Upper lobe of left lung (tissue), 6 donors: Measurements from ENCODE around the gene KCNIP3. TPM values are rescaled to one million over a fixed set of nuclear protein-coding genes. Genes with fewer than 3 reads are reported as not detected.

Source experiments
- ATAC-seq, 2 donors: fragments of 200-7000 bp; cut with Tn5 transposase; one replicate each; pipeline ENCODE4 v1.9.1; 2022; ENCODE audit warnings: mild to moderate bottlenecking in 2 of 2, moderate library complexity in 2 of 2; ENCODE audit not compliant: low FRiP score in 2 of 2
- DNase-seq, 2 donors: peaks; one replicate each; pipeline ENCODE4 v3.0.0-alpha.2; 2019 to 2020
- H3K27ac ChIP-seq, 4 donors: fragments of 200-600 bp; sonication (generic); one replicate each; pipeline ENCODE4 v1.5.1; 2016 to 2019
- H3K27me3 ChIP-seq, 4 donors: fragments of 200-600 bp; sonication (generic); one replicate each; pipeline ENCODE4 v1.5.1; 2017 to 2019
- H3K36me3 ChIP-seq, 4 donors: fragments of 200-600 bp; sonication (generic); one replicate each; pipeline ENCODE4 v1.5.1; 2016 to 2019
- H3K4me1 ChIP-seq, 4 donors: fragments of 200-600 bp; sonication (generic); one replicate each; pipeline ENCODE4 v1.5.1; 2018 to 2019
- H3K4me3 ChIP-seq, 4 donors: fragments of 200-600 bp; sonication (generic); one replicate each; pipeline ENCODE4 v1.5.1; 2017 to 2019; ENCODE audit warnings: mild to moderate bottlenecking in 2 of 4, moderate library complexity in 1 of 4
- H3K9me3 ChIP-seq, 4 donors: fragments of 200-600 bp; sonication (generic); one replicate each; pipeline ENCODE4 v1.5.1; 2018 to 2019
- CTCF ChIP-seq, 6 experiments: fragments of 450-650 bp in 4 of 6; fragments of 200-600 bp in 2 of 6; sonication (generic) in 2 of 6; IDR thresholded peaks; one replicate each; pipeline ENCODE4 v1.5.1; 2016 to 2019; ENCODE audit warnings: antibody characterized with exemption in 6 of 6
- EP300 ChIP-seq, 4 donors: sonication (generic); formaldehyde crosslinking; IDR thresholded peaks; one replicate each; pipeline ENCODE4 v1.5.1; 2017; ENCODE audit warnings: antibody characterized with exemption in 4 of 4, control low read depth in 2 of 4
- POLR2A ChIP-seq, 4 donors: fragments of 450-650 bp; IDR thresholded peaks; one replicate each; pipeline ENCODE4 v1.5.1; 2016 to 2017; ENCODE audit warnings: antibody characterized with exemption in 4 of 4, mild to moderate bottlenecking in 2 of 4
- POLR2AphosphoS5 ChIP-seq, 2 donors: sonication (generic); formaldehyde crosslinking; IDR thresholded peaks; one replicate each; pipeline ENCODE4 v1.5.1; 2017; ENCODE audit warnings: antibody characterized with exemption in 2 of 2
- WGBS, 2 donors: methylation state at CpG; one replicate each; pipeline ENCODE4 v1.1.5; 2017 to 2018; 5-methylcytosine and 5-hydroxymethylcytosine counted together
- total RNA-seq, 6 donors: library from RNA; depleted of rRNA in 4 of 6; stranded (reverse); fragments of >200 nt in 4 of 6; gene quantifications; one replicate each; pipeline versions ENCODE4 v1.1.0 to v1.2.1, GENCODE V29; 2016 to 2021
- donor health status: DM: no; HTN: no; CAD: no; lungs with moderate emphysema.
- donor health status: DM: no; HTN: yes; CAD: no; lungs with severe emphysema.

The KCNIP3 gene
- 1 to 10 TPM; 1.0 to 5.9 (median 2.5) TPM for total RNA-seq

- TF ChIP-seq CTCF (IDR thresholded peaks at IDR 0.05) = no peak
- TF ChIP-seq EP300 (IDR thresholded peaks at IDR 0.05) = no peak
- TF ChIP-seq POLR2AphosphoS5 (IDR thresholded peaks at IDR 0.05) = no peak
- no peak for TF ChIP-seq POLR2A (IDR thresholded peaks at IDR 0.05)
- H3K27ac ChIP-seq = no peak within 1 kb of the TSS
- no peaks in the 10 kb centered on the region for H3K27me3 ChIP-seq
- ATAC-seq (peak in 1 of 2 donors; percentile 28), DNase-seq (no peak)
- H3K9me3 ChIP-seq = peaks cover 0 to 3% (median 0%) of the 10 kb centered on the region in 4 donors
- H3K4me1 ChIP-seq = peaks cover 0 to 15% (median 2%) of the 10 kb centered on the region in 4 donors
- 6 to 7% methylated on average over 13 of the region's 13 CpGs for whole genome bisulfite sequencing, 2 donors
- no peak within 1 kb of the TSS for H3K4me3 ChIP-seq
- no peaks in the 10 kb centered on the region for H3K36me3 ChIP-seq
These were observed at the start of gene KCNIP3 for GRCh38 chr2:95296880-95297487. Gene KCNIP3 (plus strand): TSS chr2:95297347. CDS start chr2:95297439, 92 bp downstream.

GRCh38 chr2:95258271-95258670 lies 38.9 kb upstream of the KCNIP3 start:
- Histone ChIP-seq H3K27ac (no peak overlapping the region), H3K9me3 (peaks cover 0 to 14% (median 6%) of the 10 kb centered on the region in 4 donors), H3K4me1 (no peaks in the 10 kb centered on the region), H3K36me3 (no peaks in the 10 kb centered on the region), H3K4me3 (no peak overlapping the region), H3K27me3 (no peaks in the 10 kb centered on the region)
- WGBS, 2 donors = 60 to 64% methylated on average over 2 of the region's 2 CpGs
- DNase-seq (no peak), ATAC-seq (no peak)
- TF ChIP-seq EP300 (IDR thresholded peaks at IDR 0.05) (no peak), CTCF (IDR thresholded peaks at IDR 0.05) (no peak), POLR2AphosphoS5 (IDR thresholded peaks at IDR 0.05) (no peak), POLR2A (IDR thresholded peaks at IDR 0.05) (no peak)

GRCh38 chr2:95260028-95261023 lies 36.8 kb upstream of the KCNIP3 start:
- peak in 1 of 2 donors; percentile 75 for ATAC-seq
- DNase-seq = peak in 1 of 2 donors; percentile 59

GRCh38 chr2:95261602-95262001 lies 35.5 kb upstream of the KCNIP3 start:
- H3K4me3 ChIP-seq = no peak overlapping the region
- H3K9me3 ChIP-seq = peaks cover 0 to 13% (median 6%) of the 10 kb centered on the region in 4 donors
- H3K27ac ChIP-seq = no peak overlapping the region
- 70 to 80% methylated on average over 5 to 6 of the region's 6 CpGs for WGBS, 2 donors
- no peak for TF ChIP-seq EP300 (IDR thresholded peaks at IDR 0.05)
- no peak for TF ChIP-seq CTCF (IDR thresholded peaks at IDR 0.05)
- no peaks in the 10 kb centered on the region for H3K27me3 ChIP-seq
- DNase-seq (no peak), ATAC-seq (peak in 1 of 2 donors; percentile 37)
- H3K4me1 ChIP-seq = no peaks in the 10 kb centered on the region
- no peaks in the 10 kb centered on the region for H3K36me3 ChIP-seq

More at GRCh38 chr2:95260028-95261023, 36.8 kb upstream of the KCNIP3 start:
- peaks cover 0 to 14% (median 6%) of the 10 kb centered on the region in 4 donors for H3K9me3 ChIP-seq
- no peak overlapping the region for H3K4me3 ChIP-seq
- no peaks in the 10 kb centered on the region for H3K36me3 ChIP-seq
- H3K27me3 ChIP-seq = no peaks in the 10 kb centered on the region
- no peak overlapping the region for H3K27ac ChIP-seq
- 61 to 69% methylated on average over 6 to 8 of the region's 8 CpGs for WGBS, 2 donors
- TF ChIP-seq CTCF (IDR thresholded peaks at IDR 0.05) (no peak), POLR2AphosphoS5 (IDR thresholded peaks at IDR 0.05) (peak in 1 of 2 donors; percentile 18), EP300 (IDR thresholded peaks at IDR 0.05) (no peak), POLR2A (IDR thresholded peaks at IDR 0.05) (no peak)
- no peaks in the 10 kb centered on the region for H3K4me1 ChIP-seq
